ENCODE results near the gene TENM4. TPM values are rescaled to one million over a fixed set of nuclear protein-coding genes. Genes with fewer than 3 reads are reported as not detected.

TENM4 gene
- polyA plus RNA-seq, 1 experiment, result 0.39 TPM

- Histone ChIP-seq H3K4me3 (ENCODE audit: low read depth, low read length) (no peak overlapping the region), H3K27me3 (ENCODE audit: control insufficient read depth, insufficient read depth, low read length) (no peaks in the 10 kb centered on the region), H3K36me3 (ENCODE audit: control insufficient read depth, insufficient read depth, low read length) (no peaks in the 10 kb centered on the region)
- DNase-seq (ENCODE audit: low read depth), result no peak
- ChIA-PET POLR2A (no interaction called here), CTCF (no interaction called here)
- no peak for TF ChIP-seq CTCF (IDR thresholded peaks at IDR 0.05; ENCODE audit: insufficient read depth, low read depth, low read length)
These were observed 672.5 kb downstream of the TENM4 start for GRCh38 chr11:78768345-78768744.

GRCh38 chr11:78767027-78767932 lies 673.5 kb downstream of the TENM4 start:
- H3K36me3 ChIP-seq (ENCODE audit: control insufficient read depth, insufficient read depth, low read length), result no peaks in the 10 kb centered on the region
- POLR2A ChIA-PET, result no interaction called here
- CTCF ChIA-PET, result no interaction called here
- TF ChIP-seq CTCF (IDR thresholded peaks at IDR 0.05; ENCODE audit: insufficient read depth, low read depth, low read length), result no peak
- no peaks in the 10 kb centered on the region for H3K27me3 ChIP-seq (ENCODE audit: control insufficient read depth, insufficient read depth, low read length)
- DNase-seq (ENCODE audit: low read depth), result no peak
- H3K4me3 ChIP-seq (ENCODE audit: low read depth, low read length), result no peak overlapping the region

- Histone ChIP-seq H3K27me3 (ENCODE audit: control insufficient read depth, insufficient read depth, low read length) (no peaks in the 10 kb centered on the region), H3K36me3 (ENCODE audit: control insufficient read depth, insufficient read depth, low read length) (no peaks in the 10 kb centered on the region), H3K4me3 (ENCODE audit: low read depth, low read length) (no peak overlapping the region)
- CTCF ChIA-PET, result no interaction called here
- POLR2A ChIA-PET, result no interaction called here
- DNase-seq (ENCODE audit: low read depth), result no peak
- no peak for TF ChIP-seq CTCF (IDR thresholded peaks at IDR 0.05; ENCODE audit: insufficient read depth, low read depth, low read length)
These were observed 675.9 kb downstream of the TENM4 start for GRCh38 chr11:78764946-78765345.

- no peak for TF ChIP-seq CTCF (IDR thresholded peaks at IDR 0.05; ENCODE audit: insufficient read depth, low read depth, low read length)
- POLR2A ChIA-PET, result no interaction called here
- Histone ChIP-seq H3K36me3 (ENCODE audit: control insufficient read depth, insufficient read depth, low read length) (no peaks in the 10 kb centered on the region), H3K27me3 (ENCODE audit: control insufficient read depth, insufficient read depth, low read length) (no peaks in the 10 kb centered on the region), H3K4me3 (ENCODE audit: low read depth, low read length) (no peak overlapping the region)
- CTCF ChIA-PET, result interaction anchor here (0.6 to 1.4 kb wide), 2 partner anchors 60 to 118 kb away, joined by 3 to 4 read pairs; no protein-coding TSS in a partner anchor
- no peak for DNase-seq (ENCODE audit: low read depth)
These were observed 677.2 kb downstream of the TENM4 start for GRCh38 chr11:78763664-78764063.

- CTCF ChIA-PET, result interaction anchor here (0.7 kb wide), 1 partner anchor 269 kb away, joined by 3 read pairs; no protein-coding TSS in a partner anchor
- DNase-seq (ENCODE audit: low read depth), result no peak
- POLR2A ChIA-PET, result no interaction called here
- TF ChIP-seq CTCF (IDR thresholded peaks at IDR 0.05; ENCODE audit: insufficient read depth, low read depth, low read length), result no peak
- no peak overlapping the region for H3K4me3 ChIP-seq (ENCODE audit: low read depth, low read length)
- H3K27me3 ChIP-seq (ENCODE audit: control insufficient read depth, insufficient read depth, low read length), result no peaks in the 10 kb centered on the region
- H3K36me3 ChIP-seq (ENCODE audit: control insufficient read depth, insufficient read depth, low read length), result no peaks in the 10 kb centered on the region
These were observed 678.7 kb downstream of the TENM4 start for GRCh38 chr11:78762105-78762504.

All from BJ (cell line).